Fibroblast of pulmonary artery (primary cell): ENCODE results near the gene CROCC.

Experiments used
- DNase-seq: peaks from one replicate; pipeline ENCODE4 v3.0.0-alpha.2; 2010; ENCODE audit warnings: low read depth
- H3K4me3 ChIP-seq: replicated peaks from 2 replicates; pipeline ENCODE4 v1.5.1; 2011; ENCODE audit warnings: low read depth, mild to moderate bottlenecking, control low read depth, low read length, moderate library complexity
- TF ChIP-seq, protein P1 (sequence below): IDR thresholded peaks from 2 replicates; pipeline ENCODE4 v1.5.1; 2011; ENCODE audit warnings: mild to moderate bottlenecking, control low read depth, low read length, inconsistent platforms; ENCODE audit errors: missing control alignments

Gene CROCC

GRCh38 chr1:16979475-16980327 lies 58.0 kb downstream of the CROCC start:
- peak overlapping the region; percentile 88 for H3K4me3 ChIP-seq
- TF ChIP-seq, protein P1, sequence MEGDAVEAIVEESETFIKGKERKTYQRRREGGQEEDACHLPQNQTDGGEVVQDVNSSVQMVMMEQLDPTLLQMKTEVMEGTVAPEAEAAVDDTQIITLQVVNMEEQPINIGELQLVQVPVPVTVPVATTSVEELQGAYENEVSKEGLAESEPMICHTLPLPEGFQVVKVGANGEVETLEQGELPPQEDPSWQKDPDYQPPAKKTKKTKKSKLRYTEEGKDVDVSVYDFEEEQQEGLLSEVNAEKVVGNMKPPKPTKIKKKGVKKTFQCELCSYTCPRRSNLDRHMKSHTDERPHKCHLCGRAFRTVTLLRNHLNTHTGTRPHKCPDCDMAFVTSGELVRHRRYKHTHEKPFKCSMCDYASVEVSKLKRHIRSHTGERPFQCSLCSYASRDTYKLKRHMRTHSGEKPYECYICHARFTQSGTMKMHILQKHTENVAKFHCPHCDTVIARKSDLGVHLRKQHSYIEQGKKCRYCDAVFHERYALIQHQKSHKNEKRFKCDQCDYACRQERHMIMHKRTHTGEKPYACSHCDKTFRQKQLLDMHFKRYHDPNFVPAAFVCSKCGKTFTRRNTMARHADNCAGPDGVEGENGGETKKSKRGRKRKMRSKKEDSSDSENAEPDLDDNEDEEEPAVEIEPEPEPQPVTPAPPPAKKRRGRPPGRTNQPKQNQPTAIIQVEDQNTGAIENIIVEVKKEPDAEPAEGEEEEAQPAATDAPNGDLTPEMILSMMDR: no peak
- peak; percentile 75 for DNase-seq

GRCh38 chr1:16980473-16981268 lies 58.9 kb downstream of the CROCC start, which contains the start of gene MFAP2:
TSS of gene MFAP2 (minus strand) at chr1:16980620. CDS start at chr1:16978273, 2,347 bp downstream.
- peak; percentile 50 for DNase-seq
- H3K4me3 ChIP-seq: peak within 1 kb of the TSS; percentile 88
- TF ChIP-seq, protein P1: no peak

GRCh38 chr1:16981269-16981849 lies 59.6 kb downstream of the CROCC start:
- peak overlapping the region; percentile 88 for H3K4me3 ChIP-seq
- TF ChIP-seq, protein P1: no peak
- peak; percentile 81 for DNase-seq

GRCh38 chr1:16982902-16983301 lies 61.2 kb downstream of the CROCC start:
- DNase-seq: no peak
- H3K4me3 ChIP-seq: no peak overlapping the region
- TF ChIP-seq, protein P1: no peak

GRCh38 chr1:16983649-16984048 lies 61.9 kb downstream of the CROCC start:
- TF ChIP-seq, protein P1: no peak
- no peak overlapping the region for H3K4me3 ChIP-seq
- no peak for DNase-seq

DNA sequence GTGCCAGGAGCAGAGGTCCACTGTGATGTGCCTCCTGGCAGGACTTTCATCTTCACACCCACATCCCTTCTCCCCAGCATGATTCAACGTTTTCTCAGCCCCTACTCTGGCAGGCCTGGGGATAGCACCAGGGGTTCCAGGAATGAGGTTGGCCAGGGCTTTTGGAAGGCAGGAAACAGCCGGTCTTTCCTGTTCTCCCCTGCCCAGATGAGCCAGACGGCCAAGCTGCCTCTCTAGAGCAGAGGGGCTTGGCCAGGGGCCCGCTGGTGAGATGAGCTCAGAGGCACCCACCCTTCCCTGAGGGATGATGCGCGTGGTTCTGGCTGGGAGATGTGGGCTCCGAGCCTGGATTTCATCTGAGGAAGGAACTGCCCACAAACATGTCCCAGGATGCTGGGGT lies 63.0 kb downstream of the CROCC start:
- TF ChIP-seq, protein P1: no peak
- H3K4me3 ChIP-seq: no peak overlapping the region
- DNase-seq: peak; percentile 96
